Measurements from ENCODE around the gene DEFB123. TPM values are rescaled to one million over a fixed set of nuclear protein-coding genes. Genes with fewer than 3 reads are reported as not detected.
"Not testable (repeated sequence)": the region's sequence is repeated elsewhere in the genome, so short reads cannot be mapped to it uniquely, and the experiment has no call there.

Gene DEFB123
- total RNA-seq, 1 experiment from 2014 or later, result not detected

DNA sequence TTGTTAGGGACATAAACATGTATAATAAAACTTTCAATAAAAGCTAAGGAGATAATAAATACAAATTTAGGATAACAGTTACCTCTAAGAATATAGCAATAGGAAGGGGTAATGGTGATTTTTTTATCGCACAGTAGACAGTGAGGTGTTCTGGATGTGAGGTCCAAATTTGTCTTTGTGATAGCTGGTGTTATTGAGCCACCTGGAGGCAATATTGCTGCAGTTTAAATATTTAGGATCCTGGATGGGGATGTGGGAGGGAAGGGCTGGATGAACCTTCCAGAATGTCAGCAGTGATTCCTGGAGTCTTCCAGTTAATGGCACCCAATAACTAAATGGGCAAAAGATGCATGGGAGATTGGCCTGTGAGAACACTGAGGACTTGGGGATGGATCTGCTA, 13.9 kb downstream of the DEFB123 start:
- Histone ChIP-seq H3K4me3 (no peak overlapping the region), H3K36me3 (no peaks in the 10 kb centered on the region), H3K27me3 (peaks cover 5% of the 10 kb centered on the region; the same call in 1 of the 2 replicates), H3K9me3 (no peaks in the 10 kb centered on the region)
- no peak for DNase-seq

DNA sequence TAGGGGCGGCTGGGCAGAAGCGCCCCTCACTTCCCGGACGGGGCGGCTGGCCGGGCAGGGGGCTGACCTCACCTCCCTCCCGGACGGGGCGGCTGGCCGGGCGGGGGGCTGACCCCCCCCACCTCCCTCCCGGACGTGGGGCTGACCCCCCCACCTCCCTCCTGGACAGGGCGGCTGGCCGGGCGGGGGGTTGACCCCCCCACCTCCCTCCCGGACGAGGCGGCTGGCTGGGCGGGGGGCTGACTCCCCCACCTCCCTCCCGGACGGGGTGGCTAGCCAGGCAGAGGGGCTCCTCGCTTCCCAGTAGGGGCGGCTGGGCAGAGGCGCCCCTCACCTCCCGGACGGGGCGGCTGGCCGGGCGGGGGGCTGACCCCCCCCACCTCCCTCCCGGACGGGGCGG, 30.5 kb downstream of the DEFB123 start:
- H3K27me3 ChIP-seq, H3K4me3 ChIP-seq, DNase-seq, H3K9me3 ChIP-seq, H3K36me3 ChIP-seq: not testable (repeated sequence)

DNA sequence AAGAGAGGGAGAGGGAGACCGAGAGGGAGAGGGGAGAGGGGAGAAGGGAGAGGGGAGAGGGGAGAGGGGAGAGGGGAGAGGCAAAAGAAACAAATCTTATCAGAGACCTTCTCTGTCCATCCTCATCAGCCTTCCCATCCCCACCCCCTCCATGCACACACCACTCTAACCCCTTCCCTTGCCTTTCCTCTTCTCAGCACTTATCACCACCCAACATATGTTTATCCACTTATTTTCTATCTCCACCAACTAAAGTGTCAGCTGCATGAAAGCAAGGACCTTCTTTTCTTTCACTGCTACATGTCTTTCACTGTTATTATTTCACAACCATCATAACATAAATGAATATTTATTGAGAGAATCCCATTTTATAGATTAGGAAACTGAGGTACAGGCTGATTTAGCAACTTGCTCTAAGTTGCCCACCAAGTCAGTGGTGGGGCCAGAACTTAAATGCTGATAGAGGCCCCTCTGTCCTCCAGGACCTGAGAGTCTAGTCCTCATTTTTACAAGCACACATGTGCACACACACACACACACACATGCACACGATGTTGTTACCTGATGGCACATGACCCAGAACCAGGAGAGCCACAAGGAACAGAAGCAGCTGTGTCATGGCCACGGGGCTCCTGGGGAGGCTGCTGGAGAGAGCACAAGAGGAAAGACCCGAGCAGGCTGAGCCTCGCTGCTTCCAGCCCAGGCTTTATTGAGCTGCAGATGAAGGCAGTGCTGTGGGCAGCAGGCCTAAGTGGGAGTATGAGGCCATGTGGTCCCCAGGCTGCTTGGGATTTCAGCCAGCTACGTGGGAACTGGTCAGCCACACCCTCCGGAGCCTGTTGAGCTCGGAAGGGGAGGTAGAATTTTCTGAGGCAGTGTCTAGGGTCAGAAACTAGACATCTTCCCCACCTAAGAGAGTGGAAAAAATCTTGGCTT, 32.2 kb downstream of the DEFB123 start:
- DNase-seq, result no peak
- H3K9me3 ChIP-seq, result no peaks in the 10 kb centered on the region
- H3K36me3 ChIP-seq, result no peaks in the 10 kb centered on the region
- H3K4me3 ChIP-seq, result no peak overlapping the region
- H3K27me3 ChIP-seq, result no peaks in the 10 kb centered on the region

DNA sequence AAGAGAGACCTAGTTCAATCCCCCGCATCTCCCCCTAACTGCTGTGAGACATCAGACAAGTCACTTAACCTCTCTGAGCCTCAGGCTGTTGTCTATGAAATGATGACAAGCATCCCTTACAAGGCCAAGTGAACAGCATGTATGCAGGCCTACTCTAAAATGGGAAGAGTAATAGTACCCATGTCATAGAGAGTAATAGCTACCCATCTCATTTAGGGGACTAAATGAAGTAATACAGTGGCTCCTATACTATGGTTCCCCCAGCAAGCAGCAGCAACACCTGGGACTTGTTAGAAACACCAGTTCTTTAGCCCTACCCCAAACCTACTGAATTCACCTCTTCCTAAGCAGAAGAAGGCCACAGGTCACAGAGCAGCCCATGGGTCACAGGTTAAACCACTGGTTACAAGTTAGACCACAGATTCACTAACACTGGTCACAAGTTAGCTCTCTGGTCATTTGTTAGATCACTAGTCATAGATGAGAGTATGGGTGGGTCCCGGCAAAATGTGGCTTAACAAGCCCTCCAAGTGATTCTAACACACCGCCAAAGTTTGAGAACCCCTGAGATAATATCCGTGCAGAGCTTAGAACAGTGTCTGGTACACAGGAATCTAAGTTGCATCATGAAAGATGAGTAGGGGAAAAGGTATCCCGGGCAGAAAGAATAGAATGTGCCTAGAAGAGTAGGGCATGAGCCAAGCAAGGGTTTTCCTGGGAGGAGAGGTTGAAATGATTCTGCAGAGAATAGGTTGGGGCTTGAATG, 33.1 kb downstream of the DEFB123 start:
- no peak for DNase-seq
- Histone ChIP-seq H3K9me3 (no peaks in the 10 kb centered on the region), H3K36me3 (no peaks in the 10 kb centered on the region), H3K27me3 (no peaks in the 10 kb centered on the region), H3K4me3 (no peak overlapping the region)

DNA sequence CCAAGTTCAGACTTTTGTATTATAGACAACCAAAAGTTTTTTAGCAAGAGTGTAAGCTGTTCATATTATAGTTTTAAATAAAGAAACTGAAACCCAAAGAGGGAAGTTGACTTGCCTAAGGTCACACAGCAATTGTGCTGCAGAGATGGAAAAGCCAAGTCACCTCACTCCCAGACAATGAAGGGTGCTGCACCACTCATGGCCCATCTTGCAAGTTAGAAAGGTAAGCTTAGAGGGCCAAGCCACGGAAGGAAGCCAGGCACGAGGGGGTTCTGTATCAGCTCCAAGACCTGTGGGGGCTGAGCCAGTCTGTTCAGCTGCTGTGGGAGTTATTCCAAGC, 33.6 kb downstream of the DEFB123 start:
- no peaks in the 10 kb centered on the region for H3K9me3 ChIP-seq
- DNase-seq, result no peak
- H3K27me3 ChIP-seq, result no peaks in the 10 kb centered on the region
- no peak overlapping the region for H3K4me3 ChIP-seq
- H3K36me3 ChIP-seq, result no peaks in the 10 kb centered on the region

DNA sequence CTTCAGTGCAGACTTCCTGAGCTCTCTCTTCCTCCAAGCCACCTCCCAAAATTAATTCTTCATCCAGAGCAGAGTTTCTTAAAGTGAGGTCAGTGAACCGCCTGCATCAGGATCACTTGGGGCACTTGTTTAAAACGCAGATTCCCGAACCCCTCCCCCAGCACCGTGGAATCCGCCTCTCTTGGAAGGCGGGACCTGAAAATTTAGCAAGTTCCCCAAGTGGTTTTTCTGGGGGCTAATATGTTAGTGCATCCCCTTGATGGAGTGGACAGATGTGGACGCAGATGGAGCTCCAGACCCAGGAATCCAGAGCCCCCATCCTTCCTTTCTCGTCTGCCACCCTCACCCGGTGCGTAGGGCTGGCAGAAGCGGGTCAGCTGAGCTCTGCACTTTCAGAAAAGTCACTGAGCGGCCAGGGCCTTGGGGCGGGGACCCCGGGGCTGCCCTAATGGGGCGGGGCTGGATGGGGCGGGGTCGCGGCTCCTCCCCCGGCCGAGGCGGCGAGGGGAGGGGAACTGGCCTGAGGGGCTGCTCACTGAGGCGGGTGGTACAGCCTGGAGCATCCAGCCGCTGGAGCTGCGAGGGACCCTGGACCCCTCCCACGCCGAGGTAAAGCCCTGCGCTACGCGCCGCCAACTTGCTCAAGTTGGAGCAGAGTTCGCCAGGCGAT, 34.5 kb downstream of the DEFB123 start, which contains the start of the genes DEFB124 and REM1:
Gene DEFB124 (minus strand): TSS at position 370 of the 670 bp plus-strand sequence. CDS start 2,114 bp downstream, outside the sequence.
Gene REM1 (plus strand): TSS at position 531 of the 670 bp plus-strand sequence. CDS start 1,158 bp downstream, outside the sequence.
- Histone ChIP-seq H3K27me3 (no peaks in the 10 kb centered on the region), H3K9me3 (no peaks in the 10 kb centered on the region), H3K36me3 (no peaks in the 10 kb centered on the region), H3K4me3 (no peak within 1 kb of the TSS)
- no peak for DNase-seq

DNA sequence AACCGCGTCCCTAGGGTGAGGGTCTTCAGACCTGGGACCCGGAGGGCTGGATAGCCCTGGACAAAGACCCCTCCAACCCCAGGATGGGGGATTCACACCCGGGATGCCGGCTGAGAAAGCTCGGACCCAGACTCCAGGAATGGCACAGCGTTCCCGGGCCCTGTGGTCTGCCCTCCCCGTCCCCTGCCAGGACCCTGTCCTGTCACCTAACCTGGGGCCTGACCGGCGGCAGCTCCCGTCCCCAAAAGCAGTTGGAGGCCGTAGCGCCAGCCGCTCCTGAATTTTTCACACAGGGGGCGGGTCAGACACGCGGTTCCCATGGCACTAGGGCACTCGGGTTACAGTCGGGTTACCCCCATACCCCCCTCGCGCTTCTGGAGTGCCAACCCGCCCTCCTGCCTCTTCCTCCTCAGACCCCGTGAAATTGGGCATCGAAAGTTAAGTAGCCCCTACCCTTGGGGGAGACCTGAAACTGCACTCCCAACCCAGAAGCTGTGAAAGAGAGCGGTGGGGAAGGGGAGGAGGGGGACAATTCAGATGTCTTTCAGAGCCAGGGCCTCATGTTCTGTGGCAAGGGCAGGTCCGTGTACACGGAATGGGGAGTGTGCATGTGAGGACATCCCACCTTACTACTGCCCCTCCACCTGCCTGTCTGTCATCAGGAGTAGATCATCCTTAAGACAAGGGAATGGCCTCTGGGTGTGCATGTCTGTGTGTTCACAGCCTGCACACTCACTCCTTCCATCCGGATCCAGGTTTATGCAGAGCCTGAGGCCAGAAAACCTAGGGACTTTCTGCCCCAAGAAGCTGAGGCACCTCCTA, 35.3 kb downstream of the DEFB123 start:
- no peak for DNase-seq
- Histone ChIP-seq H3K36me3 (no peaks in the 10 kb centered on the region), H3K9me3 (no peaks in the 10 kb centered on the region), H3K27me3 (no peaks in the 10 kb centered on the region), H3K4me3 (no peak overlapping the region)

DNA sequence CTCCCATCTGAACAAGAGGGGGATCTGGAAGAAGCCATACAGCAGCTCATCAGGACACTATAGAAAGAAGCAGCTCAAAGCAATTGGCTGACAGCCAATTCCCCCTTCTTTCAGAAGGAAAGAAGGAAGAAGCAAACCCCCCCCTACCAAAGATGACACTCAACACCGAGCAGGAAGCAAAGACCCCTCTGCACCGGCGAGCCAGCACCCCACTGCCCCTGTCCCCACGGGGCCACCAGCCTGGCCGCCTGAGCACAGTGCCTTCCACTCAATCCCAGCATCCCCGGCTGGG, 35.8 kb downstream of the DEFB123 start:
- H3K9me3 ChIP-seq, result no peaks in the 10 kb centered on the region
- DNase-seq, result no peak
- H3K27me3 ChIP-seq, result no peaks in the 10 kb centered on the region
- H3K4me3 ChIP-seq, result no peak overlapping the region
- H3K36me3 ChIP-seq, result no peaks in the 10 kb centered on the region

DNA sequence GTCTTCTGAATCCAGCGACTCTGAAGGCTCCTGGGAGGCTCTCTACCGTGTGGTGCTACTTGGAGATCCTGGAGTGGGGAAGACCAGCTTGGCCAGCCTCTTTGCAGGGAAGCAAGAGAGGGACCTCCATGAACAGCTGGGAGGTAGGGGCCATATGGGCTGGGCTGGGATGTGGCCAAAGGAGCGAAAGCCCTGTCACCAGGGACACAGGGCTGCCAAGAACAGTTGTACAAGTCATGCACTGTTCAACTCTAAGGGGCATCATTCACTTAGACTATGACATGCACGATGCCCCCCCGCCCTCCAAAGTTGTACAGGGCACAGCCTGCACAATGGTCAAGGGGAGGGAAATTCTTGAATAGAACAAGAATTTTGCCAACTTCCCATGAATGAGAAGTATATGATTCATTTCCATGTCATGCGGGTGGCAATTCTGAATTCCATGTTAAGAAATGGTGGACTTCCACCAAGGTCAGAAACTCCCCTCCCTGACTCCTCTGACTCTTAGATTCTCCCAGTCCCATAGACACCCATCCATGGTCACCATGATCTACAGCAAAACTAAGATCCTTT, 36.3 kb downstream of the DEFB123 start:
- no peaks in the 10 kb centered on the region for H3K9me3 ChIP-seq
- H3K4me3 ChIP-seq, result no peak overlapping the region
- DNase-seq, result peak; percentile 32
- H3K27me3 ChIP-seq, result no peaks in the 10 kb centered on the region
- no peaks in the 10 kb centered on the region for H3K36me3 ChIP-seq

DNA sequence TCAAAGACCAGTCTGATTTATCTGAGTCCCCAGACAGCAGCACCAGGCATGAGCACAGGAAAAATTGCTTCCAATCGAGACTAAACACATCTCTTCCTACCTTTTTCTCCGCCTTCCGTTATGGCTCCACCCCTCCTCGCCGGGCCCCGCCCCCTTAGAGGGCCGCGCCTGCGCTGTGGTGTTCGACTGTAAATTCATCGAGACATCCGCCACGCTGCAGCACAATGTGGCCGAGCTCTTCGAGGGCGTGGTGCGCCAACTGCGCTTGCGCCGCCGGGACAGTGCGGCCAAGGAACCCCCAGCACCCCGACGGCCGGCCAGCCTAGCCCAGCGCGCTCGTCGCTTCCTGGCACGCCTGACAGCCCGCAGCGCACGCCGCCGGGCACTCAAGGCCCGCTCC, 43.6 kb downstream of the DEFB123 start:
- H3K9me3 ChIP-seq, result no peaks in the 10 kb centered on the region
- no peaks in the 10 kb centered on the region for H3K27me3 ChIP-seq
- no peak for DNase-seq
- no peak overlapping the region for H3K4me3 ChIP-seq
- no peaks in the 10 kb centered on the region for H3K36me3 ChIP-seq

DNA sequence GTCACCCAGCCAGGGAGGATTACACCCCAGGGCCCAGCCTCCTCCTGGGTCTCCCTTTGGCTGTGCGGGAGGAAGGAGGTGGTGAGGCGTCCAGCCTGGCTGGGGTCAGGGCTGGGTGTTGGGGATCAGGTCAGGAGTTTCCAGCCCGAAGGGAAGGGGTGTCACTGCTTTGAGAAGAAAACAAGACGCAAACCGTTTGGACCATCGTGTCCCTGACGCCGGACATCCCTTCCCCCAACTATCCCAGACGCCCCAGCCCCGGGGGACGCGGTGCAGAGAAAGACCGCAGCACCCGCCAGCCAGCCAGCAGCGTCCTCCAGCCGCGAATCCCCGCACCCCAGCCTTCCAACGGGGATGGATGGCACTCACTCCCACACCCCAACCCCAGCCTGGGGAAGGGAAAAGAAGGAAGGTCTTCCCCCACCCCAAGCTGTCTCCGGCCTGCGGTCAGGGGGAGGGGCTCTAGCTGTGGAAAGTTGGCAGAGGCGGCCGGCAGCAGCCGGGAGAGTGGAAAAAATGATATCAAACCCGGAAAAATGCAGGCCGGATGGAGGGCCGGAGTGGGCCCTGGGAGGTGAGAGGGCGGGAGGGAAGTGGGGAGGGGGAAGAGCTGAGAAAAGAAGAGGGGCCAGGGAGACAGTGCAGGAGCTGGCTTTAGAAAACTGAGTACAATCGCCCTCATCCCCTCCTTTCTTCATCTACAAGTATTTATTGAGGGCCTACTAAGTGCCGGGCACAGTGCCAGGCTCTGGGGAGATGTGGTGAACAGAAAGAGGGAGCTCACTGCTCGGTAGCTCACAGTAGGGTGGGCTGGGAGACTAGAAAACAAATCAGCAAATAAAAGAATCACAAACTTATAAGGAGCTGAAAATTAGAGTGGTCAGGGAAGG, 45.3 kb downstream of the DEFB123 start:
- peak; percentile 35 for DNase-seq

DNA sequence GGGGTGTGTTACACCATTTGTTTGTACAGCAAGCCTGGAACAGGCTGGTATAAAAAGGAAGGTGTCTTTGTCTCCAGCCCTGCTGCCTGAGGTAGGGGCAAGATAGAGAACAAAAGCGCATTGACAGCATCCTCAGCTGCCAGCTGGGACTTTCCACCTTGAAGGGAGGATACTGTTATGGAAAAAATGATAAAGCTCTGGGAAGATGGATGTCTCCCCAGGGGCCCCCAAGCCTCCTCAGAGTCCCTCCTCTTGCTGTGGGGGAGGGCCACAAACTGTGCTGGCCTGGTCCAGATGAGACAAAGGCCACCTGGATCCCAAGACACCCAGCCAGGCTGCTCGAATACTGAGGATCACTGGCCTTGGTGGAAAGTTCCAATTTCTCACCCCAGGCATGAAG, 47.7 kb downstream of the DEFB123 start:
- H3K27me3 ChIP-seq, result no peaks in the 10 kb centered on the region
- H3K36me3 ChIP-seq, result no peaks in the 10 kb centered on the region
- DNase-seq, result no peak
- no peak overlapping the region for H3K4me3 ChIP-seq
- no peaks in the 10 kb centered on the region for H3K9me3 ChIP-seq

More for the DNA sequence above, 45.3 kb downstream of the DEFB123 start:
- no peaks in the 10 kb centered on the region for H3K36me3 ChIP-seq
- no peaks in the 10 kb centered on the region for H3K9me3 ChIP-seq
- no peaks in the 10 kb centered on the region for H3K27me3 ChIP-seq
- H3K4me3 ChIP-seq, result no peak overlapping the region

DNA sequence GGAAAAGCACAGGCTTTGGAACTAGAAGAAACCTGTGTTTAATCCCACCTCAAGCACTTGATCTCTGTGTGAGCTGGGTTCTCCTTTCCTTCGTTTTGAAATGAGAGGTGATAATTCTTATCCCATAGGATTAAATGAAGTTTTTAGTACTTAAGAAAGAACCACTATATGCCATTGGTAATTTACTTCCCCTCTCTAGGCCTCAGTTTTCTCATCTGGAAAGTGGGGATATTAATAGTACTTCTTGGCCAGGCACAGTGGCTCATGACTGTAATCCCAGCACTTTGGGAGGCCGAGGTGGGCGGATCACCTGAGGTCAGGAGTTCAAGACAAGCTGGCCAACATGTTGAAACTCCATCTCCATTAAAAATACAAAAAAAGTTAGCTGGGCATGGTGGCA, 48.7 kb downstream of the DEFB123 start:
- Histone ChIP-seq H3K36me3 (no peaks in the 10 kb centered on the region), H3K4me3 (no peak overlapping the region), H3K27me3 (no peaks in the 10 kb centered on the region), H3K9me3 (no peaks in the 10 kb centered on the region)
- no peak for DNase-seq

DNA sequence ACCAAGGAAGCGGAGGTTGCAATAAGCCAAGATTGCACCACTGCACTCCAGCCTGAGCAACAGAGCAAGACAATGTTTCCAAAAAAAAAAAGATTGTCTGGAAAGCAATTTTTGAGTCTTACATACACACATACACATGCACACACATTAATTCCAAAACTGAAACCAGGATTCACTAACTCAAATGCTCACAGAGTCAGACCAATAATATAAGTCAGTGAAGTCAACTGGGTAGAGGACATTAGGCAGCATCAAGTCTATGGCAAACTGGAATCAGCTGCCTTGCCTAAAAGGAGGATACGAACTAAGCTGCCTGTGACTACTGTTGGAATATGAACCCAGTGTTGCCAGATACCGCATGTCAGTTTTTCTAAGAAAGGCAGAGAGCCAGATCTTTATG, 50.3 kb downstream of the DEFB123 start:
- Histone ChIP-seq H3K4me3 (no peak overlapping the region), H3K36me3 (no peaks in the 10 kb centered on the region), H3K27me3 (no peaks in the 10 kb centered on the region), H3K9me3 (no peaks in the 10 kb centered on the region; the same call in 1 of the 2 replicates)
- no peak for DNase-seq

DNA sequence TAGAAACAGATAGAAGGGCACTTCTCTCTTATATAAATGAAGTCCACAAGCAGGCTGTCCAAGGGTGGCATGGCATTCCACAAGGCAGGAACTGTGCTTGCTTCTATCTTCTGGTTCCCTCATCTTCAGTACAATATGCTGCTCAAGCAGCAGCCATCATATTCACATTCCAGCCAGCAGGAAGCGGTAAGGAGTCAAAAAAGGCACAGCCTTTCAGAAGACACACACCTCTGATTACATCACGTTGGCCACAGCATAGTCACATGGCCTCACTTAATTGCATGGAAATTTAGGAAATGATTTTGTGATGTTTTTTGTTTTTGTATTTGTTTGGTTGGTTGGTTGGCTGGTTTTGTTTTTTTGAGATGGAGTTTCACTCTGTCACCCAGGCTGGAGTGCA, 53.7 kb downstream of the DEFB123 start:
- no peaks in the 10 kb centered on the region for H3K27me3 ChIP-seq
- no peak overlapping the region for H3K4me3 ChIP-seq
- DNase-seq, result peak; percentile 42
- no peaks in the 10 kb centered on the region; the same call in 1 of the 2 replicates for H3K9me3 ChIP-seq
- H3K36me3 ChIP-seq, result no peaks in the 10 kb centered on the region

Data from MG63 (cell line).